Central memory CD4-positive, alpha-beta T cell (primary cell): ENCODE data around the gene TARDBP.
"Not testable (repeated sequence)": the region's sequence is repeated elsewhere in the genome, so short reads cannot be mapped to it uniquely, and the experiment has no call there.

ENCODE experiments used
- DNase-seq: peaks from one replicate; pipeline ENCODE4 v3.0.0; 2022
- total RNA-seq, 3 experiments: gene quantifications; one replicate each; lab custom pipeline; 2026; lab: John Stamatoyannopoulos, UW

The TARDBP gene
- 111 to 148 (median 127) reads per million in 3 experiments for total RNA-seq

GRCh38 chr1:11012260-11013159 is at the start of gene TARDBP:
Gene TARDBP (plus strand): TSS chr1:11012654. CDS start chr1:11013728, 1,074 bp downstream.
- DNase-seq, result peak; percentile 89

- peak; percentile 12 for DNase-seq
Observed at GRCh38 chr1:10965546-10966226, 46.8 kb upstream of the TARDBP start.

- DNase-seq, result no peak
Observed at GRCh38 chr1:10967090-10967489, 45.4 kb upstream of the TARDBP start.

- no peak for DNase-seq
Observed at GRCh38 chr1:10968411-10968826, 44.0 kb upstream of the TARDBP start.

GRCh38 chr1:10969267-10969970 is 43.0 kb upstream of the TARDBP start:
- no peak for DNase-seq

- no peak for DNase-seq
Observed at GRCh38 chr1:10969971-10970332, 42.5 kb upstream of the TARDBP start.

GRCh38 chr1:10973552-10973951 is 38.9 kb upstream of the TARDBP start:
- no peak for DNase-seq

GRCh38 chr1:10973956-10974881 is 38.2 kb upstream of the TARDBP start:
- no peak for DNase-seq

- DNase-seq, result no peak
Observed at GRCh38 chr1:10975567-10976326, 36.7 kb upstream of the TARDBP start.

- no peak for DNase-seq
Observed at GRCh38 chr1:10978719-10979118, 33.7 kb upstream of the TARDBP start.

GRCh38 chr1:10979483-10979920 is 33.0 kb upstream of the TARDBP start:
- no peak for DNase-seq

- DNase-seq, result no peak
Observed at GRCh38 chr1:10980094-10980577, 32.3 kb upstream of the TARDBP start.

GRCh38 chr1:10980841-10981727 is 31.4 kb upstream of the TARDBP start:
- no peak for DNase-seq

GRCh38 chr1:10986525-10986890 is 25.9 kb upstream of the TARDBP start:
- no peak for DNase-seq

GRCh38 chr1:10987840-10988417 is 24.5 kb upstream of the TARDBP start:
- no peak for DNase-seq

GRCh38 chr1:10989095-10989494 is 23.4 kb upstream of the TARDBP start:
- no peak for DNase-seq

GRCh38 chr1:10989920-10990516 is 22.4 kb upstream of the TARDBP start:
- not testable (repeated sequence) for DNase-seq

- no peak for DNase-seq
Observed at GRCh38 chr1:10990828-10991227, 21.6 kb upstream of the TARDBP start.

GRCh38 chr1:10992004-10992403 is 20.4 kb upstream of the TARDBP start:
- not testable (repeated sequence) for DNase-seq
